Measurements from ENCODE around the gene LIPC. TPM values are rescaled to one million over a fixed set of nuclear protein-coding genes. Genes with fewer than 3 reads are reported as not detected.

The LIPC gene
- total RNA-seq, 1 experiment from 2014 or later, result not detected

- RAD21 ChIA-PET (ENCODE audit: low non-redundant PET in 1 of 2, low total read pairs in 2 of 2, uncharacterized antibody in 2 of 2, unreplicated experiment in 2 of 2), result no interaction called here
- POLR2A ChIA-PET, result no interaction called here
- Histone ChIP-seq H3K9me3 (ENCODE audit: control insufficient read depth in 1 of 2, insufficient read depth in 1 of 2, low read depth in 1 of 2, low read length in 2 of 2) (no peaks in the 10 kb centered on the region), H3K79me2 (ENCODE audit: insufficient read depth, low read length) (no peaks in the 10 kb centered on the region), H3K4me1 (ENCODE audit: control insufficient read depth in 1 of 2, insufficient read depth in 2 of 2, low read length in 2 of 2) (peaks cover 30 to 57% of the 10 kb centered on the region in 2 experiments), H3K27ac (ENCODE audit: low read depth, low read length) (peak overlapping the region; percentile 20), H3K36me3 (ENCODE audit: control insufficient read depth in 1 of 2, insufficient read depth in 2 of 2, low read length in 2 of 2) (no peaks in the 10 kb centered on the region), H2AFZ (ENCODE audit: low read depth, low read length, poor library complexity, severe bottlenecking) (peak overlapping the region; percentile 83), H3K4me3 (replicated peaks in 1 of 2; ENCODE audit: low read depth in 1 of 2, low read length in 2 of 2) (peak overlapping the region in 1 of 2 experiments; percentile 19; a peak in 1 of 4 replicates), H3K27me3 (ENCODE audit: insufficient read depth, low read length) (no peaks in the 10 kb centered on the region), H3K4me2 (ENCODE audit: low read length) (peak overlapping the region; percentile 64), H3K9me2 (ENCODE audit: insufficient read depth) (no peaks in the 10 kb centered on the region), H3K9ac (ENCODE audit: low read length) (peak overlapping the region; percentile 23; the same call in 1 of the 2 replicates), H4K20me1 (ENCODE audit: insufficient read depth) (no peaks in the 10 kb centered on the region)
- CTCF ChIA-PET, result no interaction called here
- DNase-seq (ENCODE audit: low read depth, low spot score) (no peak), ATAC-seq (peak; percentile 91)
- no peak for TF ChIP-seq EZH2 (IDR thresholded peaks at IDR 0.05)
- TF ChIP-seq REST (IDR thresholded peaks at IDR 0.05; ENCODE audit: low read depth), result no peak
- peak; percentile 55 for TF ChIP-seq POLR2AphosphoS5 (IDR thresholded peaks at IDR 0.05; ENCODE audit: low read depth, low read length)
- TF ChIP-seq EGR1 (IDR thresholded peaks at IDR 0.05; ENCODE audit: low read depth), result no peak
- no peak for TF ChIP-seq TCF7L2 (IDR thresholded peaks at IDR 0.05; ENCODE audit: borderline replicate concordance, extremely low read depth, insufficient read depth, insufficient read length)
- BruUV-seq (replicated peaks), result no TSS peak
- intact Hi-C loops (cut with micrococcal nuclease), result no loop called here
Observed at GRCh38 chr15:58462547-58462946, 30.8 kb downstream of the LIPC start.
